ENCODE results near the gene MTUS2. TPM values are rescaled to one million over a fixed set of nuclear protein-coding genes. Genes with fewer than 3 reads are reported as not detected.

Gene MTUS2
- total RNA-seq, 2 donors from 2014 or later = 4.0 to 5.4 TPM

GRCh38 chr13:29484796-29485195, 664.7 kb downstream of the MTUS2 start:
- DNase-seq (no peak), ATAC-seq (no peak)
- 85 to 89% methylated on average over 5 to 7 of the region's 7 CpGs for WGBS, 2 donors
- no peaks in the 10 kb centered on the region for H3K27me3 ChIP-seq
- H3K4me3 ChIP-seq = no peak overlapping the region
- no peaks in the 10 kb centered on the region for H3K9me3 ChIP-seq
- H3K27ac ChIP-seq = no peak overlapping the region
- TF ChIP-seq POLR2A (IDR thresholded peaks at IDR 0.05) (no peak), CTCF (IDR thresholded peaks at IDR 0.05) (no peak)
- no peaks in the 10 kb centered on the region for H3K4me1 ChIP-seq
- no peaks in the 10 kb centered on the region for H3K36me3 ChIP-seq (replicated peaks in 1 of 2; ENCODE audit: insufficient read depth in 1 of 2, low read depth in 2 of 2)
- intact Hi-C loops (cut with DNase I) = no loop called here

GRCh38 chr13:29486551-29486950, 666.4 kb downstream of the MTUS2 start:
- Histone ChIP-seq H3K9me3 (no peaks in the 10 kb centered on the region), H3K27ac (no peak overlapping the region), H3K4me1 (no peaks in the 10 kb centered on the region), H3K4me3 (no peak overlapping the region), H3K36me3 (replicated peaks in 1 of 2; ENCODE audit: insufficient read depth in 1 of 2, low read depth in 2 of 2) (no peaks in the 10 kb centered on the region), H3K27me3 (no peaks in the 10 kb centered on the region)
- ATAC-seq (no peak), DNase-seq (no peak)
- intact Hi-C loops (cut with DNase I) = no loop called here
- TF ChIP-seq CTCF (IDR thresholded peaks at IDR 0.05) (no peak), POLR2A (IDR thresholded peaks at IDR 0.05) (no peak)
- WGBS, 2 donors = 60 to 73% methylated on average over 3 of the region's 3 CpGs

- intact Hi-C loops (cut with DNase I) = no loop called here
- Histone ChIP-seq H3K4me1 (no peaks in the 10 kb centered on the region), H3K27ac (no peak overlapping the region), H3K27me3 (no peaks in the 10 kb centered on the region), H3K36me3 (replicated peaks in 1 of 2; ENCODE audit: insufficient read depth in 1 of 2, low read depth in 2 of 2) (no peaks in the 10 kb centered on the region), H3K4me3 (no peak overlapping the region), H3K9me3 (no peaks in the 10 kb centered on the region)
- ATAC-seq = no peak
- no peak for TF ChIP-seq POLR2A (IDR thresholded peaks at IDR 0.05)
- 86 to 88% methylated on average over 21 to 22 of the region's 22 CpGs for WGBS, 2 donors
- no peak for DNase-seq
Observed at GRCh38 chr13:29487466-29488454, 667.6 kb downstream of the MTUS2 start.

GRCh38 chr13:29489650-29490560, 669.8 kb downstream of the MTUS2 start:
- no peak for TF ChIP-seq CTCF (IDR thresholded peaks at IDR 0.05)
- no peak for TF ChIP-seq POLR2A (IDR thresholded peaks at IDR 0.05)
- Histone ChIP-seq H3K27me3 (no peaks in the 10 kb centered on the region), H3K4me3 (no peak overlapping the region), H3K4me1 (no peaks in the 10 kb centered on the region), H3K36me3 (replicated peaks in 1 of 2; ENCODE audit: insufficient read depth in 1 of 2, low read depth in 2 of 2) (no peaks in the 10 kb centered on the region), H3K9me3 (no peaks in the 10 kb centered on the region), H3K27ac (no peak overlapping the region)
- intact Hi-C loops (cut with DNase I) = no loop called here
- 78 to 81% methylated on average over 14 of the region's 14 CpGs for WGBS, 2 donors
- ATAC-seq (no peak), DNase-seq (no peak)

- WGBS, 2 donors = 91 to 92% methylated on average over 9 of the region's 9 CpGs
- Histone ChIP-seq H3K4me3 (no peak overlapping the region), H3K9me3 (no peaks in the 10 kb centered on the region), H3K27ac (no peak overlapping the region), H3K4me1 (peaks cover under 1% of the 10 kb centered on the region), H3K27me3 (no peaks in the 10 kb centered on the region), H3K36me3 (replicated peaks in 1 of 2; ENCODE audit: insufficient read depth in 1 of 2, low read depth in 2 of 2) (no peaks in the 10 kb centered on the region)
- intact Hi-C loops (cut with DNase I) = no loop called here
- ATAC-seq (no peak), DNase-seq (no peak)
- TF ChIP-seq POLR2A (IDR thresholded peaks at IDR 0.05) (no peak), CTCF (IDR thresholded peaks at IDR 0.05) (no peak)
Observed at GRCh38 chr13:29490561-29490885, 670.4 kb downstream of the MTUS2 start.

All from body of pancreas (tissue), 4 donors.